GM10847 (cell line): ENCODE results near the gene CCDC154.

Experiments used
- POLR2A ChIP-seq: IDR thresholded peaks from 2 replicates; pipeline ENCODE4 v1.6.1; 2011; ENCODE audit not compliant: insufficient read length; ENCODE audit errors: extremely low read depth

The CCDC154 gene

DNA sequence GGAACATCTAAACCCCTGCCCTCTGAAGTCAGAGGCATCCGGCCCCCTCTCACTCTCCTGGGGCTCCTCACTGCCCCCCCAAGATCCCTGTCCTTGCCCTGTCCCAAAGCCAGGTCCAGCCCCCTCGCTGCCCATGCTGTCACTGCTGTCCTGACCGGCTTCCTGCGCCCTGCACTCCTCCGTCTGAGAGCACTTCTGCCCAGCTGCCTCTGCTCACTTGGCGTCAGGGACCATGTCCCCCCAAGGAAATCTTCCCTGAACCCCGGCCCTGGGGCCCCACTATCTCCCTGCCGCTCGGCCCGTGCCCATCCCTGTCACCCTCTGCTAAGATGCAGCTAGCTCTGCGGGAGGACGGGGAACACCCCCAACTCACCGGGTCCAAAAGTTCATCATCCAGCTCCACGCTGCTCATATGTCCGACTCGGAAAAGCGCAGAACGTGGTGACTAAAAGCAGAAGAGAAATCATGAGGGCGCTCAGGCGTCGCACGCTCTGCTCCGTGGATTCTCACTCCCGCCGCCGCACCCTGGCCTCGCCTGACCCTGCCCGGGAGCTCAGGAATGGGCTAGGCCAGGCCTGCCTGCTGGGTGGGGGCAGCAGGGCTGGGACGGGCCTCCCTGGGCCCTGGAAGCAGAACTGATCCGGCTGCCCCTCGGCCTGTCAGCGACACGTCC lies 20.7 kb upstream of the CCDC154 start:
- TF ChIP-seq POLR2A = no peak

DNA sequence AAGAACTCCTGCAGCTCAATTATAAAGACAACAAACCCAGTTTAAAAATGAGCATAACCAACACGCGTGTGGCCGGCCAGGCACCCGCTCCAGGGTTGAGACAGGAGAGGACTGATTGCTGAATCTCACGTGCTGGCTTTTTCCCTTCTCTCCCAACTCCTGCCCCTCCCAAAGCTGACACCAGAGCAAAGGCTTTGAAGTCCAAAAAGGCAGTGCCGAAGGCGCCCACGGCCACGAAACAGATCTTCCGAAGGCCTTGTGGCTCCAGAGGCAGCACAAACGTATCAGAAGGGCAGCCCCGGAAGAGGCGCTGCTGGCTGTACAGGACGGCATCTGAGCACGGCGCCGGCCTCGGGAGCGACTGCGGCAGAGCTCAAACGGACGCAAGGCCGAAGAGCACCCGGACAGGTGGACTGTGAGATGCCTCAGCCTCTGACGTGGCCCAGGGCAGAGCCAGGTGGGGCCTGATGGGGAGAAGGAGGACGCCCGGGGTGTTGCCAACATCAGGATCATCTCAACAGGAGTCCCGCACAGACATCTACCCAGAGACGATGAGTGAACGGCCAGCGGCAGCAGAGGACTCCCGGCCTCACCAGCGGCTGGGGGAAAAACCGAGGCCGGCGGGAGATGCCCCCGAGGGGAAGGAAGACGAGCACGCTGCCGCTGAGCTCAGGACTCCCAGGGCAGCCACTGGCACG lies 20.0 kb upstream of the CCDC154 start:
- TF ChIP-seq POLR2A = no peak

DNA sequence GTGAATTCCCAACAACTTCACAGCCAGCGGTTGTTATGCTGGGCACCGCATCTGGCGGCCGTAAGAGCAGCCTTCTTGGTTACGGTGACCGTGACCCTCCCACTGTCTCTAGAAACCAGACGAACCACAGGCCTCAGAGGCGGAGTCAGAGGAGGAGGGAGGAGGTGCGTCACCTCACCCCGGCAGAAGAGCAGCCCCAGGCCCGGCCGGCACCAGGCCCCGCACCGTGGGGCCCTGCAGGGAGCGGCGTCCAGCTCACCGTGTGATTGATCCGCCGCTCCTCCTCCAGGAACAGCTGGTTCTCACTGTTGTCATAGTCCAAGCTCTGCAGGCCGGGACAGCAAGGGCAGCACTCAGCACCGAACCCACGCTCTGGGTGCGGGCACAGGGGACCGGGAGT lies 16.8 kb upstream of the CCDC154 start:
- TF ChIP-seq POLR2A = no peak

DNA sequence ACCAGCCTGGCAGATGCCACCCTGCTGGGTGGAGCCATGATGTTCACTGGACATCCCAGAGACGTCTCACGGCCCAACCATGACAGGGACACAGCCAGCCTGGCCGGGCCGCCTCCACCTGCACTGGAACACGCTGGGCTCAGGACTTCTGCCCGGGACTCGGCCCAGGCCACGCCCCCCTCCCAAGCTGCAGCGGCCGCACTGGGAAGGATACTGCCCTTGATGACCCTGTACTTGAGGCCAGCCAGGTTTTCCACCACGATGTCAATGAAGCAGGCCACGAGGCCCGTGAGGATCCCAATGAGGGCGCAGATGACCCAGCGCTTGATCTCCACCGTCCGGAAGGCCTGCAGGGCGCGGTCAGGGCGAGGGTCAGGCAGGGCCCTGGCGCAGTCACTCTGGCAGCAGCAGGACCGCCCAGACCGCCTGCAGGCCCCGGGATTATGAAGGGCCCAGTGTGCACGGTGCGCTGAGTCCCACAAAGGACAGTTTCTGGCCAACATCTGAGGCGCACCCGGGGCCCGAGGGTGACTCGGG lies 16.3 kb upstream of the CCDC154 start:
- no peak for TF ChIP-seq POLR2A

DNA sequence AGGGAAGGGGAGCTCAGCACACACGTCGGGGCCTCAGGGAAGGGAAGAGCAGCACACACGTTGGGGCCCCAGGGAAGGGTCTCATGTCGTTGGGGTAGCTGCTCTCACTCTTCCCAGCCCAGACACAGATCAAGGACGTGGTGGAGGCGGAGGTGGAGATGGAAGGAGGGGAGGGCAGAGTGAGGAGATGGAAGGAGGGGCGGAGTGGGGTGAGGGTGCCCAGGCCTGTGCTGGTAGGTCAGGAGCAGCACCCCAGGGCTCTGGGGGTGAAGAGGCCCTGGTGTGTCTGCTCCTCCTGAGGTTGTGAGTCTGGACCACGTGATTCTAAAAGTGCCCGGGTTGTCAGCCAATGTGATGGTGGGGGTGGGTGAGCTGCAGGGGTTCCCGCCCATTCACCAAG lies 15.6 kb upstream of the CCDC154 start:
- TF ChIP-seq POLR2A = no peak

DNA sequence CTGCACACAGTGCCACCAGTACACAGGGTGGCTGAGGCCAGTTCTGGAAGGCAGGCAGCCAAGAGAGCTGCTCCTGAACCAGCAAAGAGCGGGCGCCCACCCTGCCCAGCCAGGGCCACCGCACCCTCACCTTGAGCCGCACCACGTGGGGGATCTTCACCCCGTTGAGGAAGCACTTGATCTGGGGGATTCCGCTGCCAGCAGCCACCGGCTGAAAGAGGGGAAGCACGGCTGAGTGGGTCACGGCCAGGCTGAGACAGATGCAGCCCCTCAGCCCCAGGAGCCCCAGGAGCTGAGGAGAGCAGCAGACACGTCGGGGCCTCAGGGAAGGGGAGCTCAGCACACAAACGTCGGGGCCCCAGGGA lies 14.6 kb upstream of the CCDC154 start:
- no peak for TF ChIP-seq POLR2A

DNA sequence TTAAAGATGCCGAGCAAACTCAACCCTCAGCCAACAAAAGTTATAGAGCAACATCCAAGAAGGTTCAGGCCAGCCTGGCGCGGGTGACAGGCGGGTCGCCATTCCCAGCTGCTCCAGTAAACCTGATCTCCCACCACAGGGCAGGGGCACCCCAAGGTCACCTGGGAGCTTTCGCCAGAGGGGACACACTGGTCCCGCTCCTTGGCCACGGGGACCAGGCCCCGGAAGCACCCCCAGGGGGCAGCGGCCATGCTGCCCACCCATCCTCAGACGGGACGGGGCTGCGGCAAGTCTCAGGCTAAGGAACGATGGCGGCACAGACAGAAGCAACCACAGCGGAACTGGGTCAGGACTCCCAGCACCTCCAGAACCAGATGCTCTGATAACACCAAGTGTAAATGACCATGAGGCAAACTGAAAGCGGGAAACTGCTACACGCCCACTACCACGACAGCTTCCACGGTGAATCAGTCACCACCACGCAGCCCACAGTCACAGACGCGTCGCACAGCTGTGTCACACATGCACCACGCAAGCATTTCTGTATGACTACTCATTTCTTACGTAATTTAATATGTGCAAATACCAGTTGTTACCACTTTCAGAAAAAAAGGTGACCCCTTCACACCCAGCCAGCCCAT lies 14.1 kb upstream of the CCDC154 start:
- no peak for TF ChIP-seq POLR2A

DNA sequence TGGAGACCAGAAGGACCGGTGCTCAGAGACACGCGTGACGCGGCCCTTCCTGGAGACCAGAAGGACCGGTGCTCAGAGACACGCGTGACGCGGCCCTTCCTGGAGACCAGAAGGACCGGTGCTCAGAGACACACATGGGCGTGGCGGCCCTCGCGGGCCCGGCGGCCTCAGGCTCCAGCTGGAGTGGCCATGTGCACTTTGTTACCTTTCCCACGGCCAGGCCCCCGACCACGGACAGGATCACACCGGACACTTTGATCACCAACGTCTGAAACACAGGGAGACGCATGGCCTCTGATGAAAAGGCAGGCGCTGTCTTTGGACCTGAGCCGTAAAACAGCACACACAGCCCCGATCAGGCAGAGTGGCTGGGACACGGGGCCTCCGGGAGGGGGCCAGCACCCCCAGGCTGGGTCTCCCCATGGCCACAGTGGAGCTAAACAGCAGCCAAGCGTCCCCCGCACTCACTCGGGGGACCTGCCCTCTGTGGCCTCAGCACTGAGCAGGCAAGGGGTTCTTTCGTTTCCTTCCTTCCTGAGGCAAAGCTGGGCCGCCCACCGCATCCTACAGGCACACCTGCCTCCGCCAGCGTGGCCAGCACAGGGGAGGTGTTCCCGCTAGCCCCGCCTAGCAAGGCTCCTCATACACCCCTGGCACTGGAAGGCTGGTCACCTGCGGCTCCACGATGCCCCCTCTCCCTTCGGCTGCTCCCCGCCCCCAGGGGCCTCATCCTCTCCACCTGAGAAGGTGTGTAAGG lies 13.3 kb upstream of the CCDC154 start:
- TF ChIP-seq POLR2A = no peak

DNA sequence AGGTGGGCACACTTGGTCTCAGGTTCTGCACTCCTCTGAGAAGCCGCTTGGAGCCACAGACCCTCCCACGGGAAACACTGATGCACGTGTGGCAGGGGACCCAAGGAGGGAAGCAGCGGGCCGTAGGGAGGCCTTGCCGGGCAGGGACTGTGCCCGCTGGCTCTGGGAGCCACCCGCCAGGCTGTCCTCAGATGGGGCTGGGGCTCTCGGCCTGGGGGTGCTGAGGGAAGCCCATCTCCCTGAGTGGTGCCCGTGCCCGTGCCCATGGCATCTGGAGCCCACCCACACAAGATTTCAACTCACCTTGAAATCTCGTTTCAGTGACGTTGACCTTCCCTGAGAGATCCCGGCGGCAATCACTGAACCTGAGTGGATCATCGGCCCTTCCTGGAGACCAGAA lies 12.6 kb upstream of the CCDC154 start:
- TF ChIP-seq POLR2A = no peak

DNA sequence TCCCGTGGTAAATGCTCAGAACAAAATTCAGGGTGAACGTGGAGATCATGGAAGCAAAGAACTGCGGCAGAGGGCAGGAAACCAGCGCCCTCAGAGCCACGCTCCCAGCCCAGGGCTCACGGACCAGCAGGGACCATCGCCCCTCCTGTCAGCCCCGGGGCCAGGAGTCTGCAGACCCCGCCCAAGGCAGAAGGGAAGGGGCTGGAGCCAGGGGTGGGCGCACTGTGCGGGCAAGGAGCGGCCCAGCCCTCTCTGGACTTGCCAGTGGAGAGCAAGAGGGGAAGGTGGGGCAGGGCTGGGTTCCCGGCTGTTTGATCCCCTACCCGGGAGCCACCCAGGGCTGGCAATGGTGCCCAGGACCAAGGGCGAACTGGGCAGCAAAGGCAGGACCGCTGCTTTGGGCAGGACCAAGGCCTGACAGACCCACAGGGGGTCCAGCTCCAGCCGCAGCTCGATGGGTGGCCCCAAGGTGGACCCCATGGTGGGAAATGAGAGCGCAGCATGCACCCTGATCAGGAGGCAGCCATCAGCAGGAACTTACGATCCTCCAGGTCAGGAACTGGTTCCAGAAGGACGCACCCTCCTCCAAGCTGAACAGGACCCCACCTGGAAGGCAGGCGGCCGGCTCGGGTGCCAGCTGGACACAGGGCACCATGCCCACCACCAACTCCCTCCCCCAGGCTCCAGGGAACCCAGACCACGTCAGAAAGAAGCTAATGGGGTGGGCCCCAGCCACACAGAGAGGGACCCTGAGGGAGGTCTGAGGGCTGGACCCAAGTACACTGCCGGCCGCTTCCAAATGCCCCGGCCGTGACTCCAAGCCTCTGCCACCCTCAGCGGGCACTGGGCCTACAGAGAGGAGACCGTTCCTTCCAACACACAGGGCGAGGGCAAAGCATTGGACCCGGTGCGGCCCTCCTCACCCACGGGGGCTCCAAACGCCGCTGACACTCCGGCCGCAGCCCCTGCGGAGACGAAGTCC lies 11.1 kb upstream of the CCDC154 start:
- no peak for TF ChIP-seq POLR2A

DNA sequence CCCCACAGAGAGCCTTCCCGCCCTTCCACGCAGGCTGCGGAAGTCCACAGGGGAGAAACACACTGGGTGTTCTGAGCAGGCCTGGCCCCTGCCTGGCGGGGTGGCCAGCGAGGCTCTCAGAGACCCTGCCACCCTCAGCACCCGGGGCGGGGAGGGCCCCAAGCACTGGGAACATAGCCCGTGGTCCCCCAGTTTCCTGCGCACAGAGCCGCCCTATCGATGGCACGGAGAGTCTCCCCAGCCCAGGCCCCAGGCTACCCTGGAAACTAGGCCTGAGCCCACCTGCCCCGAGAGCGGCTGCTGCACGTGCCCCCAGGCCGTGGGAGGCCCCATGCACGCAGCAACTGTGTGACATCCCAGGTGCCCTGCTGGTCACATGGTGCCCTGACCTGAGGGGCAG lies 10.2 kb upstream of the CCDC154 start:
- no peak for TF ChIP-seq POLR2A

DNA sequence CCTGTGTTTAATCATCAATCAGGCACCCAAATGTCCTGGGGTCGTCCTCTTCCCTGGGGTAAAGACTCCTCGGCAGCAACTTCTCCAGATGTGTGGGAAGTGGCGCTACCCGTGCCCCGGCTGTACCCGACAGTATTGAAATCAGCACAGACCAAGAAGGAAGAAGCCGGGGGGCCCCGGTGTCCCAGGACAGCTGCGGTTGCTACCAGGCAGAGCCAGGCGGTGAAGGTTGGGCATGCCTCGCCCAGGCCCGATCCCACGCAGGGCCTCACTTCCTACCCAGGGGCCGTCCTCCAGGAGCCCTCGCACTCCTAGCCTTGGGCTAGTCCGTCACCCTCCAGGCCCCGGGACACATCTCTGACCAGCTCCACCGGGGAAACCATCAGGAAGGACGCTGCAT lies 9.0 kb upstream of the CCDC154 start:
- TF ChIP-seq POLR2A = no peak

DNA sequence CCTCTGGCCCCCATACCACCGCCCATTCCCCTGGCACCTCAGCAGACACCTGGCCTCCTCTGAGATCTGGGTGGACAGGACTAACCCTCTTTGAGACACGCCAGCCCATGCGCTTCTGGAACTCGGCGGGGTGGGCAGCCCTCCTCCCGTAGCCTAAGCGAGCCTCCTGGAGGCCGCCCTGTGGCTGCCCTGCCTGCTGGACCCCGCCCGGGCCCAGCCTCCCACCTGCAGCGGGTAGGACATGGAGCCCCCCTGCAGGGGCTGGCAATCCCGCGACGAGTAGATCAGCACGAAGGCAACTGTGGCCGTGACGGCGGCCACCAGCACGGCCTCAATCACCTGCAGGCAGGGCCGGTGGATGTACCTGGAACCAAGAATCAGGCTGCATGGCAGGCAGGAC lies 8.2 kb upstream of the CCDC154 start:
- TF ChIP-seq POLR2A = no peak

DNA sequence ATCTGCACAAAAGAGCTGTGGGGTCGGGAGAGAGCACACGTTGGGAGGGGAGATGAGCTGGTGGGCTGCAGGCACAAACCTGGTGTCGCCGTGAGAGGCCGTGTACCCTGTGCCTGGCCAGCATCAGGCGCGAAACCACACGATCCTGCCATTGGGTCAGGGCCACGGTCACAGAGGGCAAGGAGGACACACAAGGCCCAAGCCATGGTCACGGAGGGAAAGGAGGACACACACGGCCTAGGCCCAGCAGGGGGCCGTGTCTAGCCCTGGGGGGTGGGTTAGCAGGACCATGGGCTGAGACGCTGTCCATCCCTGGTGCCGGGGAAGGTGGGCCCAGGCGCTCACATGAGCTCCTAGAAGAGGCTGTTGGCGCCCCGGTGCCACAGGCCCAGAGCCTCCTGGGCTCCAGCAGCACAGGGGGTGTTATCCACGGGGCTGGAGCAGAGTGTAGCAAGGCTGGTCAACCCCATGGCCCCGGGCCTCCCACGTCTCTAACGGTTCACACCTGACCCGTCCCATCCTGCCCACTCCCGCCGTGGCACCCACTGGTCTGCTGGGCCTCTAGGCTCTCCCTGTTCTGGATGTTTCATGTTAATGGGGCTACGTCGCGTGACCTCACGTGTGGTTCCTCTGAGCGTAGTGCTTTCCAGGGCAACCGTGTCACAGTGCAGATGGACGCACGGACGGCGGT lies 7.5 kb upstream of the CCDC154 start:
- no peak for TF ChIP-seq POLR2A

DNA sequence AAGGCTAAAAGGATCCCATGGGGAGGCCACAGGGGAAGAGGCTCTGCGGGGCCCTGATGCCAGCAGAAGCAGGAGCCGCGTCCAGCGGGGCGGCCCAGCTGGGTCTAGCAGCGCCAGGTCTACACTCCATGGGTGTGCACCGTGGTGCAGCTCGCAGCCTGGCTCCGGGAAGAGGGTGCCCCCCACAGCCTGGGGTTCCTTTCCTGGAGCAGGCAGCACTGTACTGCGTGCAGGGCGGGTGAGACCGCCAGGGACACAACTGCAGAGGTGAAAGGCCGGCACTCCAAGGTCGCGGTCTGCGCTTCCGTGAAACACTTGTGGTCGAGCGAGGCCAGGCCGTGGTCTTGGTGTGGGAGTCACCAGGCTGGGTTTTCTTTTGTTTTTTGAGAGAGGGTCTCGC lies 6.5 kb upstream of the CCDC154 start:
- TF ChIP-seq POLR2A = no peak
